Measurements from ENCODE around the gene DDX24. TPM values are rescaled to one million over a fixed set of nuclear protein-coding genes. Genes with fewer than 3 reads are reported as not detected.

DDX24 gene
- total RNA-seq, 1 donor from 2014 or later, result 65.8 TPM

DNA sequence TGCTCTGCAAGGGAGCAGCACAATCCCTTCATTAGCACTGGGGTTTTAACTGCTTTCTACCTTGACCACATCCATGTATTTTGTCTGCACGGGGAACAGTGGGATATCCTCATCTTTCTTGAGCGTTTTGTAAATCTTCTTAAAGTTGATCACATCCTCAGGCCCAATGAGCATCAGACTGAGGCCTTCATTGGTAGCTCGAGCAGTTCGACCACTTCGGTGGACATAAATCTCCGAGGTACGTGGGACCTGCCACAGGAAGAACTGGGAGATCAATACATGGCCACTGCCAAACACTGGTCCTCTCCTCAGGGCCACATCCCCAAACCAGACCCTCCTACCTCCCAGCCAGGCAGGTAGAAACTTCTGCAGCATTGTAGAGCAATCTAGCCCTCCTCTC, 26.1 kb downstream of the DDX24 start:
- TF ChIP-seq CTCF (IDR thresholded peaks at IDR 0.05; ENCODE audit: insufficient read depth, low read length, severe bottlenecking), result no peak
- Histone ChIP-seq H3K4me3 (ENCODE audit: low read depth, low read length) (no peak overlapping the region), H3K27me3 (ENCODE audit: control insufficient read depth, insufficient read depth, low read length) (no peaks in the 10 kb centered on the region), H3K36me3 (ENCODE audit: control insufficient read depth, insufficient read depth, low read length) (peaks cover 30% of the 10 kb centered on the region)
- DNase-seq (ENCODE audit: low read depth) (no peak), FAIRE-seq (no peak)

- FAIRE-seq, result no peak
- DNase-seq (ENCODE audit: low read depth), result no peak
- no peak overlapping the region for H3K4me3 ChIP-seq (ENCODE audit: low read depth, low read length)
- H3K27me3 ChIP-seq (ENCODE audit: control insufficient read depth, insufficient read depth, low read length), result no peaks in the 10 kb centered on the region
- TF ChIP-seq CTCF (IDR thresholded peaks at IDR 0.05; ENCODE audit: insufficient read depth, low read length, severe bottlenecking), result no peak
- peaks cover 31% of the 10 kb centered on the region for H3K36me3 ChIP-seq (ENCODE audit: control insufficient read depth, insufficient read depth, low read length)
Observed at GRCh38 chr14:94054401-94054800, 26.6 kb downstream of the DDX24 start.

DNA sequence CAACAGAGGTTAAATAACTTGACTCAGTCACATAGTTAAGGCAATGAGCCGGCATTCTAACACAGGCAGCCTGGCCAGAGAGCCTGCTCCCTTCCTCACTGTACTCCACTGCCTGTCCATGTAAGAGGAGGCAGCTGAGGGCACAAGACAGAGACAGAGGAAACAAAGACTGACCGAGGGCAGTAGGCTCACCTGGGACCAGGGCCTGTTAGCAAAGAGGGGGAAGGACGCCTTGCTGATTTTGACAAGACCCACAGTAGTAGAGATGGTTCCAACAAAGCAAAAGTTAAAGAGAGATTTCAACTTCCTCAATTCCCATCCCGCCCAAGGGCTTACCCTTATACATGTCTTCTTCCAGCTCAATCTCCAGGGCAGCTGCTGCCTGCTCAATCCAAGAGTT, 28.3 kb downstream of the DDX24 start:
- TF ChIP-seq CTCF (IDR thresholded peaks at IDR 0.05; ENCODE audit: insufficient read depth, low read length, severe bottlenecking), result no peak
- FAIRE-seq (no peak), DNase-seq (ENCODE audit: low read depth) (no peak)
- Histone ChIP-seq H3K27me3 (ENCODE audit: control insufficient read depth, insufficient read depth, low read length) (no peaks in the 10 kb centered on the region), H3K36me3 (ENCODE audit: control insufficient read depth, insufficient read depth, low read length) (peaks cover 36% of the 10 kb centered on the region), H3K4me3 (ENCODE audit: low read depth, low read length) (no peak overlapping the region)

GRCh38 chr14:94052199-94052598, 28.8 kb downstream of the DDX24 start:
- Histone ChIP-seq H3K27me3 (ENCODE audit: control insufficient read depth, insufficient read depth, low read length) (no peaks in the 10 kb centered on the region), H3K4me3 (ENCODE audit: low read depth, low read length) (no peak overlapping the region), H3K36me3 (ENCODE audit: control insufficient read depth, insufficient read depth, low read length) (peaks cover 34% of the 10 kb centered on the region)
- FAIRE-seq (no peak), DNase-seq (ENCODE audit: low read depth) (no peak)
- no peak for TF ChIP-seq CTCF (IDR thresholded peaks at IDR 0.05; ENCODE audit: insufficient read depth, low read length, severe bottlenecking)

GRCh38 chr14:94051779-94052178, 29.2 kb downstream of the DDX24 start:
- no peaks in the 10 kb centered on the region for H3K27me3 ChIP-seq (ENCODE audit: control insufficient read depth, insufficient read depth, low read length)
- FAIRE-seq, result no peak
- no peak overlapping the region for H3K4me3 ChIP-seq (ENCODE audit: low read depth, low read length)
- peaks cover 32% of the 10 kb centered on the region for H3K36me3 ChIP-seq (ENCODE audit: control insufficient read depth, insufficient read depth, low read length)
- TF ChIP-seq CTCF (IDR thresholded peaks at IDR 0.05; ENCODE audit: insufficient read depth, low read length, severe bottlenecking), result no peak
- no peak for DNase-seq (ENCODE audit: low read depth)

DNA sequence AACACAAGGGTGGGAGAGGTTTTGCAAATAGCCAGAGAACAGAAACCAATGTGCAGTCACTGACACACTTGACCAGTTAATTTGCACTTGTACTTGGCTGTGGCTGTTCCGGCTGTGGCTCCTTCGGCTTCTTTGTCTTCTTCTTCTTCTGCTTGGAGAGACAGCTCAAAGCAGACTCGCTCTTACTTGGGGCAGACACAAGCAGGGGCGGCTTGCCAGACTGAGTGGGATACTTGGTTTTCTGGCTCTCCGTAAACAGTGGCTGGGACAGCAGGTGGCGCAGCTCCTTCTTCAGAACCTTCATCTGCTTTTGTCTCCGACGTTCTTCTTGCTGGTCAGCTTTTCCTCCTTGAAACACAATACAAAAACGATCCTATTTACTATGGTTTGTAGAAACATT, 29.9 kb downstream of the DDX24 start:
- peaks cover 32% of the 10 kb centered on the region for H3K36me3 ChIP-seq (ENCODE audit: control insufficient read depth, insufficient read depth, low read length)
- no peaks in the 10 kb centered on the region for H3K27me3 ChIP-seq (ENCODE audit: control insufficient read depth, insufficient read depth, low read length)
- TF ChIP-seq CTCF (IDR thresholded peaks at IDR 0.05; ENCODE audit: insufficient read depth, low read length, severe bottlenecking), result peak; percentile 63
- FAIRE-seq (no peak), DNase-seq (ENCODE audit: low read depth) (peak; percentile 31)
- H3K4me3 ChIP-seq (ENCODE audit: low read depth, low read length), result no peak overlapping the region
